Activated CD4-positive, alpha-beta T cell treated with anti-CD3 and anti-CD28 coated beads for 48 hours (primary cell): Measurements from ENCODE around the gene TLE3.
"Not testable (repeated sequence)": the region's sequence is repeated elsewhere in the genome, so short reads cannot be mapped to it uniquely, and the experiment has no call there.

ENCODE experiments used
- DNase-seq: peaks from one replicate; pipeline ENCODE4 v3.0.0-alpha.2; 2020

TLE3 gene

DNA sequence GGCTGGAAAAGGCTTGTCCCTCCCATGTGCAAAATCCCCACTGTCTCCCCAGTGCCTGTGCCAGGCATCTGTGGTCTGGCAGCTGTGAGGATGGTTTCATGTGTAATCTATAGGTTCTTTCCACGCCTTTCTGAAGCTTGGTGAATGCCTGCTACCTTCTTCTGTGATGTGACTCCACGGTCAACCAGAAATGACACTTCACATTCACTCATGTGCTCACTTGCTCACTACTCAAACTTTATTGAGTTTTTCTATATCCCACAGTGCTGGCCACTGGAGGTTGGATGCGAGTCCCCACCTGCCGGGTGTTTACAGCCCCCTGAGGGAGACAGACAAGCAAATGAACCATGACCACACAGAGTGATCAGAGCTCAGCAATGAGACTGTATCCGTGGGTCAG, 27.9 kb upstream of the TLE3 start:
- no peak for DNase-seq

- no peak for DNase-seq
These were observed 24.0 kb upstream of the TLE3 start for GRCh38 chr15:70121624-70122302.

DNA sequence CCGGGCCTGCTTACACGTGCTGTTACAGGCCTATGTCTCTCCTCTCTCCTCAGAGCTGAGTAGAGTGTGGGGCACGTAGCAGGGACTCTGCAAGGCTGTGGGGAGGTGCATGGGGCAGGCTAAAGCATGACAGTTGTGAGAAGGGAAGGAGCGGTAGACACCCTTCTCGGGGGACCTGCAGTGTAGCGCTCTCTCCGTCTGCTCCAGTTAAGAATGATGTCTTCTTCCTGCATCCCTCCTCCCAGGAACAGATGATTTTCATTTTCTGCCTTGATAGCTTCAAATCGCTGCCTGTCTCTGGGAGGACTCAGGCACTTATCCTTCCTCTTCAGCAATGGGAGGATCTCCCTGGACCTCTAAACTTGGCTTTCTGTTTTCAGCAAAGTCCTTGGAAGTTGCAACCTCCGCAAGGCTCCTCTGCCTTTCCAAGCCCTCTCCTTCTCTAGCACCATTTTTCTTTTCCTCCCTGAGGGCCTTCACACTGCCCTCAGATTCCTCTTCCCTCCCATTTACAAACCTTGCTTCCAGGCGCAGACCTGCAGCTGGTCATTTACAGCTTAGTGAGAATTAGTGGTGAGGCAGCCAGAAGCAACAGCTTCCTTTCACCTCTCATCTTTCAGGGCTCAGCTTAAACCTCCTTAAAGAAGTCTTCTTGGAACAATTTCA, 23.4 kb upstream of the TLE3 start:
- DNase-seq = no peak

GRCh38 chr15:70119911-70120508, 22.3 kb upstream of the TLE3 start:
- no peak for DNase-seq

DNA sequence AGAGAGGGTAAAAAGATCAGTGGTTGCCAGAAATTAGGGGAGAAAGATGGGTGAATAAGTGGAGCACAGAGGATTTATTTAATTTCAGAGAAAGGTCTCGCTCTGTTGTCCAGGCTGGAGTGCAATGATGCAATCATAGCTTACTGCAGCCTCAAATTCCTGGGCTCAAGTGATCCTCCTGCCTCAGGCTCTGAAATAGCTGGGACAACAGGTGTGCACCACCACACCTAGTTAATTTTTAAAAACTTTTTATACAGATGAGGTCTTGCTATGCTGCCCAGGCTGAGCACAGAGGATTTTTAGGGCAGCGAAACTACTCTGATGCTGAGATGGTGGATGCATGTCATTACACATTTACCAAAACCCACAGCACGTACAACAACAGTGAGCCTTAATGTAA, 20.9 kb upstream of the TLE3 start:
- DNase-seq = no peak

DNA sequence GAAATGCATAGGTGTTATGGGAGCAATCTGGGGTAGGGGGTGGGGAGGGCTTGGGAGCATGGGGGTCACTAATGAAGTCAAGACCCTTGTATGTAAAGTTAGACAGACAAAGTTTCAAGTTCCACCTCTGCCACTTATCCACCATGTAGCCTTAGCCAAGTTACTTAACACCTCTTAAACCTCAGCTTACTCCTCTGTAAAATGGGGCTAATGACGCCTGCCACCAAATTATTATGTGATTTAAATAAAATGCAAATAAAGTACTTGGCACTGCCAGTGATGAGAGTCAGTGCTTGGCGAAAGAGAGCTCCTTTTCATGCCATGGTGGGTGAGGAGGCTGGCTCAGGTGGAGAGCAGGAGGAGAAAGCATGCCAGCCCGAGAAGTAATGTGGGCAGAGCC, 18.6 kb upstream of the TLE3 start:
- no peak for DNase-seq

GRCh38 chr15:70114221-70114620, 16.5 kb upstream of the TLE3 start:
- no peak for DNase-seq

DNA sequence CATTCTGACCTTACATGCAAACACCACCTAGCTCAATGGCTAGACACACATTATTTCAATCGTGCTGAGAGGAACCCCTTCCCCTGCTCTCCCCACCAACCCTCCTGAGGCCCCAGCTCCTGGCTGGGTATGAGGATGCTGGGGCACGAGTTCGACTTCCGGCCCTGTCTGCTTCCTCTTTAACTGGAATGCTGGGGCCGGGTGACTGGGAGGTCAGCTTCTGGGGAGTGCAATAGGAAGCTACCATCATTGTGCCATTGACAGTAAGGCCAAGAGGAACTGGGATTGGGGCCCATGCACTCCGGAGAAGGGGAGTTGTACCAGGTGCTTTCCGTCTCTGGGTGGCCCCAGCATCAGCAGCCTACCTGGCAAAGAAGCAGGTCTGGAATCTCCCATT, 15.6 kb upstream of the TLE3 start:
- no peak for DNase-seq

- DNase-seq = not testable (repeated sequence)
These were observed 15.0 kb upstream of the TLE3 start for GRCh38 chr15:70112572-70113303.

- no peak for DNase-seq
These were observed 14.3 kb upstream of the TLE3 start for GRCh38 chr15:70112074-70112395.

- DNase-seq = no peak
These were observed 13.7 kb upstream of the TLE3 start for GRCh38 chr15:70111203-70112073.

DNA sequence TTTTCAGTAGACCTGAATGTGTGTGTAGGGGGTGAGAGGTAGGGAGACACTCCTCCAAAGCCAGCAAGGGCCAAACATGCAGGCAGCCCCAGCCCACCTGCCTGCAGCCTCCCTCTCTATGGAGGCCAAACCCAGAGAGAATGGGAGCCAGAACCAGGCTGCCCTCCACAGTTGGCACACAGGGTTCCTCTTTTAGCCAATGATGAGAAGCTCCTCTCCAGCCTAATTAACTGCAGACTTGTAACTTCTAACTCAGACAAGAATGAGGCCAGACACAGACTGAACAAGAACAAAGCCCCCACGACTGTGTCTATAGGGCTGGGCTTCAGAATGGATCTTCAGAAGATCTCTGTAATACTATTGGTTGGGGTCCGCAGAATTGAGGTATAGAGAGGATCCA, 12.3 kb upstream of the TLE3 start:
- no peak for DNase-seq

GRCh38 chr15:70109531-70109930, 11.8 kb upstream of the TLE3 start:
- DNase-seq = no peak

DNA sequence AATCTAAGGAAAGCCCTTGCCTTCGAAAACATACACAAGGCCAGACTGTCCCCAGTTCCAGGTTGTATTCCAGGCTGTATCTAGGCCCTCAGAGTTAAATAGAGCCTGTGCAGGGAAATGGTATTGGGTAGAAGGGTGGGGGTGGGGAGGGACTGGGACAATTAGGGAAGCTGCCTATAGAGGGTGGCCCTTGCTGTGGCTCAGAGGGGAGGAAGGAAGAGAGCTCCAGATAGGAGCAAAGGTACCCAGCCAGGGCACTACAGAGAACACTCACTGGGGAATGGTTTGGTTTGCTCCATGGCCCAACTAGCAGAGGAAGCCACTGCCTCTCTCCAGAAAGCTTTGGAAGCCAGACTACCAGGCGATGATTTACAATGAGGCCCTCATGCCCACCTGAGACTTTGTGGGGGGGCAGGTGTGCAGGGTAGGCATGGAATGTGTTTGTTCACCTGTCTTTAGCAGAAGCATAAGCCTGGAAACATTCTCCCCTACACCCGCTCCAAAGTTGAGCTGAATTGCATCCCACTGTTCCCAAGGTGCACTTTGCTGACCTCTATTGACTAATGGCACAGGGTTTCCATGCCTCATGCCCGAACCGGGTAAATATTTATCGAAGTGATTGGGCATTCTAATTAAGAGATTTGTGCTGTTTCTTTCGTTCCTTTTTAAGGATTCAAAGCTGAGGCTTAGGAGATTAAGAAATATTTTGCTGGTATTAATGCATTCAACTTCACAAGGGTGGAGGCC, 6.3 kb upstream of the TLE3 start:
- no peak for DNase-seq

DNA sequence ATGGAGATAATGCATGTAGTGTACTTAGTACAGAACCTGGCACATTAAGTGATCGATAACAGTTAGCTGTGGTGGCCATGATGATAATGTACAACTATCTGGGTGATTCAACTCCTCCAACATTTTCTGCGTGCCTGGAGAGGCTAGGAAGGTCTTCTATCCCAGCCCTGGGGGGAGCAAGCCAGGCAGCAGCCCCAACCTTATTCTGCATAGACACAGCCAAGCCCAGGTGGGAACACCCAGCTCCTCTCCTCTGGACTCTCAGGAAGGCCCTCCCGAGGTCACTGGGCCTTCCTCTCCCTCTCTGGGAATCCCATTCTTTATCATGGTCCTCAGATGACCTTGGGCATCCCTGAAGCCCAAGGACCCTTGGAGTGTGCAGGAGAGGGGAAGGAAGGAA, 5.1 kb upstream of the TLE3 start:
- DNase-seq = no peak

GRCh38 chr15:70101459-70102113, 3.9 kb upstream of the TLE3 start:
- DNase-seq = no peak

DNA sequence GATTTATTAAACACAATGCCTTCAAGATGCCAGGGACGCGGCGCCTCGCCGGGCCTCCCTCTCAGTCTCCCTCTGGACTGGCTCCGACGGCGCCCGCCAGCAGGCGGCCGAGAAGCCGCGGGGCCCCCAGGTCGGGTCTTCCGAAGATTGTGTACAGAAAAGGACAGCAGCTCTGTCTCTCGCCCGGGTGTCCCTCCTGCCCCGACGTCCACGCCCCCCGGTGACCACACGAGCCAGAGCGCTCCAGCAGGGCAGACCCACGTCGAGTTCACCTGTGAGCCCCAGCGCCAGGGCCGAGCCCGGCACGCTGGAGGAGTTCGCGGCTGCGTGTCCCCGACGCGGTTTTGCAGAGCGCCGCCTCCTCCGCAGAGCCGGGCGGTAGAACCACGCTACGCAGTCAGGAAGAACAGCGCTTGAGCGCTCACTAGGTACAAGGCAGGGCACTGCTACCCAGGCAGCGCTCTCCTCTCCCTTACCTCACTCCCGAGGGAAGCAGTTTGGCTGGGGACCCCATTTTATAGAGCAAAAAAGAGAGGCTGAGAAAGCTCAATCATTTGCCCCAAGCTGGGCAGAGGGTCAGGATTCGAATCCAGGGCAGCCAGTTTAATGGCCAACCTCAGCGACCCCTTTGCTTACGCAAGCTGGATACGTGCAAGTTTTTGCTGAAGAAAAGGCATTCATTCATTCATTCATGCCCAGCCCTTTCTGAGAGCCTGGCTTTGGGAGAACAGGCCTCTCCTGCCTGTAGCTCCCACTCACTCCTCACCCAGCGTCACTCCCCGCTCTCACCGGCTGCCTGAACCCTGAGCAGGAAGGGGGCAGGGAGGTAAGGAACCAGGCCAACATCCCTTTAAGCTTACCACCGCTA, 3.0 kb upstream of the TLE3 start:
- DNase-seq = peak; percentile 74

- peak; percentile 36 for DNase-seq
These were observed 2.3 kb upstream of the TLE3 start for GRCh38 chr15:70099967-70100473.

DNA sequence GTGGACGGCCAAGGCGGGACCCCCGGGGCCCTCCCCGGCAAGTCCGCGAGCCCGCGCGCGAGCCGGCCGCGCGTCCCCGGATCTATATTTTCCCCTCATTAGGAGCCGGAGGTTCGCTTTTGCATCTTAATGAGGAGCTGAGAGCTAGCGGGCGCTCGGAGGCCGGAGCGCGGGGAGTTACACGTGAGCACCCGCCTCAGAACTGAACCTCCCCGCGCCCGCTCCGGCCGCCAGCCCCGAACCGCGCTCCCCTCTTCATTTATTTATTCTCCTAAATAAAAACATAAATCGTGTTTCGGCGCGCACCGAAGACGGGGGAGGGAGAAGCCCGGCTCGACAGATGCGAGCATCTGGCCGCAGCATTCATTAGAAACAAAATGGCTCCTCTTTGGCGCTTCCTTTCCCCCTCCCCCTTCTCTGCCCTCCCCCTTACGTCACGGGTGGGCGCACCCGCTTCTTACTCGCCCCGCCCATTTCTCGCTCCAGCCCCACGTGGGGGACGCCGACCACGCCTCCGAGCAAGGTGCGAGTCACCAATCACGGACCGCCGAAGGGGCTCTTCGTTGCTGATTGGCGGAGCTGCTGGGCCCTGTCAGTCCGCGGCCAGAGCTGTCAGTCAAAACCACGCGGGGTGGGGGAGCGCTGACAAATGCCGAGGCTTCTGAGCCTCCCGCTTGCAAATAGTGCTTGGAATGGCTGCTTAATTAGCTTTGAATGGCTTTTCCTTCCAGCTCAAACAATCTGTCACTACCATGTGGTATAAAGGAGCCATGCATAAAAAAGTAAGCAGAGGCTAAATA, 1.6 kb upstream of the TLE3 start:
- DNase-seq = peak; percentile 100
